ENCODE results near the gene MAP3K4. TPM values are rescaled to one million over a fixed set of nuclear protein-coding genes. Genes with fewer than 3 reads are reported as not detected.

MAP3K4 gene
- total RNA-seq, 4 donors from 2014 or later = 17.2 to 35.2 (median 23.7) TPM

DNA sequence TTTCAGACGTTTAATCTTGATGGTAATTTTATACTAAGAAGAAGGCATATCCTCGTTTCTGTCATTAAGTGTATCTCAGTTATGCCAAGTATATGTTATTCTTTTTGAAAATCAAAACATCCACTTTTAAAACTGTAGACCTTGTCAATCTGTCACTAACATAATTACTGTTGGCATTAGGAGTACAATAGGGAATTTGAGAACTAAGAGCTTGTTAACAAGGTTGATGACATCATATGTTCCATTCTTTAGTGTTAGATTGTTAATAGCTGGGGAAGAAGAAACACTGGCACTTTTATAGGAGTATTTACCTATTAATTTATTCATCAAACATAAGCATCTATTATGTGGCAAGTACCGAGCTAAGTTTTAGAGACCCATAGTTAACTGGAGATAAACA, 76.2 kb downstream of the MAP3K4 start:
- no peaks in the 10 kb centered on the region for H3K36me3 ChIP-seq
- no peak for TF ChIP-seq CTCF (IDR thresholded peaks at IDR 0.05)
- H3K4me3 ChIP-seq = no peak overlapping the region
- no peak for DNase-seq
- intact Hi-C loops (cut with DNase I; ENCODE audit: low total_unique reads) (no loop called here), in situ Hi-C loops (cut with MboI; ENCODE audit: low pct_ligation_motif_present in 1 of 4, low pct_unique_long_range_greater_than_20kb in 1 of 4, low sequenced_read_pairs in 3 of 4) (no loop called here)
- no peaks in the 10 kb centered on the region for H3K27me3 ChIP-seq
- 66 to 70% methylated on average over 3 of the region's 3 CpGs for WGBS, 2 donors (ENCODE audit: low coverage in 1 of 2)
- H3K9me3 ChIP-seq = no peaks in the 10 kb centered on the region
- H3K4me1 ChIP-seq = no peaks in the 10 kb centered on the region
- no peak overlapping the region for H3K27ac ChIP-seq

- no peaks in the 10 kb centered on the region for H3K27me3 ChIP-seq
- no peaks in the 10 kb centered on the region for H3K9me3 ChIP-seq
- no peak overlapping the region for H3K27ac ChIP-seq
- no peaks in the 10 kb centered on the region for H3K36me3 ChIP-seq
- no peak overlapping the region for H3K4me3 ChIP-seq
- no peaks in the 10 kb centered on the region for H3K4me1 ChIP-seq
- TF ChIP-seq POLR2A (IDR thresholded peaks at IDR 0.05) = no peak
- no peak for TF ChIP-seq POLR2AphosphoS5 (IDR thresholded peaks at IDR 0.05)
- no peak for TF ChIP-seq CTCF (IDR thresholded peaks at IDR 0.05)
- in situ Hi-C loops (cut with MboI; ENCODE audit: low pct_ligation_motif_present in 1 of 4, low pct_unique_long_range_greater_than_20kb in 1 of 4, low sequenced_read_pairs in 3 of 4) = no loop called here
- 85 to 93% methylated on average over 3 of the region's 3 CpGs for WGBS, 2 donors (ENCODE audit: low coverage in 1 of 2)
- no peak for DNase-seq
- intact Hi-C loops (cut with DNase I; ENCODE audit: low total_unique reads) = no loop called here
Observed at GRCh38 chr6:161068321-161068741, 76.8 kb downstream of the MAP3K4 start.

- WGBS, 2 donors (ENCODE audit: low coverage in 1 of 2) = 71 to 100% methylated on average over 1 to 5 of the region's 5 CpGs
Observed at GRCh38 chr6:161073930-161074329, 82.4 kb downstream of the MAP3K4 start.

DNA sequence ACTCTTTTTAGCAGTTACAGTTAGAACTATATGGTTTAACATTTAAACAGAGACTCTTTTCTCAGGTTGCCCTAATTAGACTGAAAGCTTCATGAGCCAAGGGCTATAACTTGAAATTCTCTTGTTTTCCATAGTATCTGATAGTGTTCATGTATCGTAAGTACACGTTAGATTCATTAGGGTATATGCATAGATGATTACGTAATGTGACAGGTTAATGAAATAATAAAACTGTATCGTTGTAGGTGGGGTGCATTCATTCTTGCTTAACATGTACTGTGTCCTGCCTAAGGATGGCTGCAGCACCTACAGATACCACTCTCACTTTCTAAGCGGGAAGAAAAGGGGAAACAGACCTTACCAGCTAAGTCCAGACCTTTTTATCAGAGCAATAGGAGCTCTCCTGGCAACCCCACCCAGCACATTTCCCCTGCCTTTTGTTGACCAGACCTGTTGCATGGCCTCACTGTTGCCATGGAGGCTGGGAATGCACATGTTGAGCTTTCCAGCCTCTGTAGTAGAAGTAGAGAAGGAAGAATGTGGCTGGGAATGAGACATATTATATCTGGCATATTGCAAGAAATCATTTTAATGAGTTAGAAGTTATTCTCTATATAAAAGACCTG, 83.0 kb downstream of the MAP3K4 start:
- H3K36me3 ChIP-seq = peaks cover 0 to 11% (median 2%) of the 10 kb centered on the region in 4 donors
- no peak for DNase-seq
- H3K4me3 ChIP-seq = no peak overlapping the region
- in situ Hi-C loops (cut with MboI; ENCODE audit: low pct_ligation_motif_present in 1 of 4, low pct_unique_long_range_greater_than_20kb in 1 of 4, low sequenced_read_pairs in 3 of 4) = no loop called here
- no peaks in the 10 kb centered on the region for H3K27me3 ChIP-seq
- H3K9me3 ChIP-seq = no peaks in the 10 kb centered on the region
- WGBS, 2 donors (ENCODE audit: low coverage in 1 of 2) = 91 to 97% methylated on average over 5 of the region's 5 CpGs
- intact Hi-C loops (cut with DNase I; ENCODE audit: low total_unique reads) = no loop called here
- TF ChIP-seq EP300 (IDR thresholded peaks at IDR 0.05; ENCODE audit: low read depth) = no peak
- H3K27ac ChIP-seq = no peak overlapping the region
- no peaks in the 10 kb centered on the region for H3K4me1 ChIP-seq

More at GRCh38 chr6:161073930-161074329, 82.4 kb downstream of the MAP3K4 start:
- no peaks in the 10 kb centered on the region for H3K27me3 ChIP-seq
- no peak for TF ChIP-seq EP300 (IDR thresholded peaks at IDR 0.05; ENCODE audit: low read depth)
- TF ChIP-seq CTCF (IDR thresholded peaks at IDR 0.05) = no peak
- no peak for TF ChIP-seq POLR2A (IDR thresholded peaks at IDR 0.05)
- no peak for TF ChIP-seq POLR2AphosphoS5 (IDR thresholded peaks at IDR 0.05)
- H3K4me3 ChIP-seq = no peak overlapping the region
- peaks cover 0 to 11% (median 2%) of the 10 kb centered on the region in 4 donors for H3K36me3 ChIP-seq
- H3K9me3 ChIP-seq = no peaks in the 10 kb centered on the region
- H3K27ac ChIP-seq = no peak overlapping the region
- H3K4me1 ChIP-seq = no peaks in the 10 kb centered on the region
- no peak for DNase-seq
- intact Hi-C loops (cut with DNase I; ENCODE audit: low total_unique reads) = no loop called here
- in situ Hi-C loops (cut with MboI; ENCODE audit: low pct_ligation_motif_present in 1 of 4, low pct_unique_long_range_greater_than_20kb in 1 of 4, low sequenced_read_pairs in 3 of 4) = no loop called here

DNA sequence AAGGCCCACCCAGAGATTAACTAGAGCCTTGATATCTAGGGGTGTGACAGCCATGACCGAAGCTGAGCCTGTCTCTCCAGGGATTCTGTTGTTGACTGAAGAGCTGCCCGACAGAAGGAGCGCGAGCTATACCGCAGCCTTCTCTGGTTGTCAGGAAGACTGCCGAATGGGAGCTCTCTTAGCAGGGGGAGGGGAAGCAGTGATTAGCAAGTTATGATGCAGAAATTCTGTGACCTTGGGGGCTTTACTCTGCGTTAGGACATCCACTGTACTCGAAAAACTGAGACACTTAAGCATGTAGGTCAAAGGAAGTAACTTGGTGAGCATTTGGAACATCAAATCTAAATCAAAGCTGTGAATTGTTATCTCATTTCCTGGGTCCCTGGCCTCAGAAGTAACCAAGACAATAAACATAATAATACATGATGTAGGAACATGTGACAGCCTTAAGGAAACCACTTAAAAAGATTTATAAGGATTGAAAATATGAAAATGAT, 84.7 kb downstream of the MAP3K4 start:
- Histone ChIP-seq H3K4me1 (no peaks in the 10 kb centered on the region), H3K36me3 (peaks cover 0 to 11% (median 4%) of the 10 kb centered on the region in 4 donors), H3K27me3 (no peaks in the 10 kb centered on the region), H3K4me3 (no peak overlapping the region), H3K9me3 (no peaks in the 10 kb centered on the region), H3K27ac (no peak overlapping the region)
- in situ Hi-C loops (cut with MboI; ENCODE audit: low pct_ligation_motif_present in 1 of 4, low pct_unique_long_range_greater_than_20kb in 1 of 4, low sequenced_read_pairs in 3 of 4) = no loop called here
- 50 to 91% methylated on average over 1 to 8 of the region's 8 CpGs for WGBS, 2 donors (ENCODE audit: low coverage in 1 of 2)
- DNase-seq = no peak
- intact Hi-C loops (cut with DNase I; ENCODE audit: low total_unique reads) = no loop called here
- TF ChIP-seq CTCF (IDR thresholded peaks at IDR 0.05) = no peak
- no peak for TF ChIP-seq EP300 (IDR thresholded peaks at IDR 0.05; ENCODE audit: low read depth)
- no peak for TF ChIP-seq POLR2A (IDR thresholded peaks at IDR 0.05)
- no peak for TF ChIP-seq POLR2AphosphoS5 (IDR thresholded peaks at IDR 0.05)
